Hepatocyte (in vitro differentiated cells): ENCODE measurements around the gene ZNF587B.

ENCODE experiments used
- EZH2phosphoT487 ChIP-seq: fragments of 200-600 bp; sonication (generic); IDR thresholded peaks from one replicate; pipeline ENCODE4 v1.6.1; 2018; ENCODE audit warnings: antibody characterized with exemption, mild to moderate bottlenecking, low read depth, moderate library complexity; ENCODE audit not compliant: unreplicated experiment, severe bottlenecking
- TF ChIP-seq, protein P1 (sequence below): fragments of 200-600 bp; sonication (generic); IDR thresholded peaks from 2 replicates; pipeline ENCODE4 v1.5.1; 2016; ENCODE audit warnings: antibody characterized with exemption, mild to moderate bottlenecking; ENCODE audit not compliant: poor library complexity

DNA sequence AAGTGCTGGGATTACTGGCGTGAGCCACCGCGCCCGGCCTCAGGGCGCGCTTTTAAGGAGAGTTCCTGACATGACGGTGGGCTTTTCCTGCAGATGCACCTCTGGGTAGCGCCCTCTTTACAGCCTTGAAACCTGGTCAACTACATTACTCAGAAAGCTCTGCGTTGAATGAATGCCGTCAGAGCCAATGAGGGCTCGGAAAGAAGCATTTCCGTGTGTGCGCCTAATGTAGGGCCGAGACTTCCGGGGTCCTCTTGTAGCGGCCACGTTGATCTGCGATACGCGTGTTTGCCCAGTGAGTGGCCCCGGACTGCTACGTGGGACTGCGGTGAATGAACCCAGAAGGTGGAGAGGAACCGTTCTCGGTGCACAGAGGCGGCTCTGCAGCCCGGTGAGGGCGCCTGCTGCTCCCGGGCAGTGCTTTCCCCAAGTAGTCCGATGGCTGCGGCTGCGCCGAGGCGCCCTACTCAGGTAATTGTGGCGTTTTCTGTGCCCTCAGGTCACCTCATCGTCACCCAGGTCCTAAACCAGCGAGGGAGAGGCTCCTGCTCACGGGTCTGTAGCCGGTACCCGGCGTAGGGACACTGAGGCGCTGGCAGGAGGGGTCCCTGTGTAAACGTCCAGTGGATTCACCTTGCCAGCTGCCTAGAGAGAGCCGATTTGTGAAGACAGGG, 10.5 kb upstream of the ZNF587B start:
- TF ChIP-seq, protein P1, sequence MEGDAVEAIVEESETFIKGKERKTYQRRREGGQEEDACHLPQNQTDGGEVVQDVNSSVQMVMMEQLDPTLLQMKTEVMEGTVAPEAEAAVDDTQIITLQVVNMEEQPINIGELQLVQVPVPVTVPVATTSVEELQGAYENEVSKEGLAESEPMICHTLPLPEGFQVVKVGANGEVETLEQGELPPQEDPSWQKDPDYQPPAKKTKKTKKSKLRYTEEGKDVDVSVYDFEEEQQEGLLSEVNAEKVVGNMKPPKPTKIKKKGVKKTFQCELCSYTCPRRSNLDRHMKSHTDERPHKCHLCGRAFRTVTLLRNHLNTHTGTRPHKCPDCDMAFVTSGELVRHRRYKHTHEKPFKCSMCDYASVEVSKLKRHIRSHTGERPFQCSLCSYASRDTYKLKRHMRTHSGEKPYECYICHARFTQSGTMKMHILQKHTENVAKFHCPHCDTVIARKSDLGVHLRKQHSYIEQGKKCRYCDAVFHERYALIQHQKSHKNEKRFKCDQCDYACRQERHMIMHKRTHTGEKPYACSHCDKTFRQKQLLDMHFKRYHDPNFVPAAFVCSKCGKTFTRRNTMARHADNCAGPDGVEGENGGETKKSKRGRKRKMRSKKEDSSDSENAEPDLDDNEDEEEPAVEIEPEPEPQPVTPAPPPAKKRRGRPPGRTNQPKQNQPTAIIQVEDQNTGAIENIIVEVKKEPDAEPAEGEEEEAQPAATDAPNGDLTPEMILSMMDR: peak; percentile 30
- TF ChIP-seq EZH2phosphoT487: no peak
